Measurements from ENCODE around the gene LAPTM4A.
A peak's percentile ranks its signal among the peaks of the same experiment; 100 is the strongest.

LAPTM4A gene

GRCh38 chr2:19989342-19989666 is 62.1 kb downstream of the LAPTM4A start:
- Histone ChIP-seq H3K9ac (ENCODE audit: low read depth in 1 of 2, low read length in 2 of 2) (peak overlapping the region in 1 of 2 donors; percentile 63), H3K27ac (ENCODE audit: low read depth in 2 of 2, low read length in 2 of 2) (no peak overlapping the region), H3K4me1 (ENCODE audit: control insufficient read depth in 2 of 2, insufficient read depth in 2 of 2, low read length in 2 of 2) (peaks cover 5% of the 10 kb centered on the region in 2 donors), H3K9me3 (ENCODE audit: control insufficient read depth in 2 of 2, low read length in 2 of 2) (no peaks in the 10 kb centered on the region), H3K4me3 (ENCODE audit: low read length in 2 of 2) (peak overlapping the region; percentile 77 to 87), H3K27me3 (ENCODE audit: control insufficient read depth in 2 of 2, insufficient read depth in 2 of 2, low read length in 2 of 2) (peaks cover 0 to 7% of the 10 kb centered on the region in 2 donors), H3K36me3 (ENCODE audit: control insufficient read depth in 2 of 2, insufficient read depth in 2 of 2, low read length in 2 of 2) (no peaks in the 10 kb centered on the region)

- Histone ChIP-seq H3K4me3 (ENCODE audit: low read length in 2 of 2) (no peak overlapping the region), H3K9ac (ENCODE audit: low read depth in 1 of 2, low read length in 2 of 2) (no peak overlapping the region), H3K36me3 (ENCODE audit: control insufficient read depth in 2 of 2, insufficient read depth in 2 of 2, low read length in 2 of 2) (no peaks in the 10 kb centered on the region), H3K27me3 (ENCODE audit: control insufficient read depth in 2 of 2, insufficient read depth in 2 of 2, low read length in 2 of 2) (peaks cover 0 to 7% of the 10 kb centered on the region in 2 donors), H3K9me3 (ENCODE audit: control insufficient read depth in 2 of 2, low read length in 2 of 2) (no peaks in the 10 kb centered on the region), H3K27ac (ENCODE audit: low read depth in 2 of 2, low read length in 2 of 2) (no peak overlapping the region), H3K4me1 (ENCODE audit: control insufficient read depth in 2 of 2, insufficient read depth in 2 of 2, low read length in 2 of 2) (peaks cover 5% of the 10 kb centered on the region in 2 donors)
These were observed 62.8 kb downstream of the LAPTM4A start for GRCh38 chr2:19988600-19988999.

GRCh38 chr2:19987936-19988335 is 63.5 kb downstream of the LAPTM4A start:
- peaks cover 0 to 7% of the 10 kb centered on the region in 2 donors for H3K27me3 ChIP-seq (ENCODE audit: control insufficient read depth in 2 of 2, insufficient read depth in 2 of 2, low read length in 2 of 2)
- H3K9ac ChIP-seq (ENCODE audit: low read depth in 1 of 2, low read length in 2 of 2) = no peak overlapping the region

More at GRCh38 chr2:19987936-19988335, 63.5 kb downstream of the LAPTM4A start:
- Histone ChIP-seq H3K4me3 (ENCODE audit: low read length in 2 of 2) (no peak overlapping the region), H3K27ac (ENCODE audit: low read depth in 2 of 2, low read length in 2 of 2) (no peak overlapping the region), H3K4me1 (ENCODE audit: control insufficient read depth in 2 of 2, insufficient read depth in 2 of 2, low read length in 2 of 2) (peaks cover 5% of the 10 kb centered on the region in 2 donors), H3K36me3 (ENCODE audit: control insufficient read depth in 2 of 2, insufficient read depth in 2 of 2, low read length in 2 of 2) (no peaks in the 10 kb centered on the region), H3K9me3 (ENCODE audit: control insufficient read depth in 2 of 2, low read length in 2 of 2) (no peaks in the 10 kb centered on the region)
